HepG2 (cell line): ENCODE results near the gene GALNT11. TPM values are rescaled to one million over a fixed set of nuclear protein-coding genes. Genes with fewer than 3 reads are reported as not detected.
A peak's percentile ranks its signal among the peaks of the same experiment; 100 is the strongest.
"Not testable (repeated sequence)": the region's sequence is repeated elsewhere in the genome, so short reads cannot be mapped to it uniquely, and the experiment has no call there.

ENCODE experiments used
- ATAC-seq: fragments of 200-7000 bp; cut with Tn5 transposase; 3 replicates; pipeline ENCODE4 v1.9.1; 2020; ENCODE audit warnings: mild to moderate bottlenecking, moderate library complexity
- BruUV-seq: library from RNA; stranded (reverse); fragments of 400-500 nt; replicated peaks from 2 replicates; lab custom pipeline; 2021; lab: Mats Ljungman, UMichigan
- CTCF ChIA-PET: fragments of 300-600 bp; formaldehyde crosslinking; extraction: SDS; loops from one replicate; lab custom pipeline; 2021; ENCODE audit warnings: low total read pairs, inconsistent platforms, low intra/inter-chr PET ratio; lab: Yijun Ruan, JAX
- POLR2A ChIA-PET: fragments of 350-600 bp; sonication (Branson Sonifier 250); formaldehyde crosslinking; loops from one replicate; lab custom pipeline; 2020; ENCODE audit warnings: antibody characterized with exemption, inconsistent platforms; lab: Yijun Ruan, JAX
- DNase-seq: peaks from one replicate; pipeline ENCODE4 v3.0.0-alpha.2; 2015; ENCODE audit warnings: low spot score
- FAIRE-seq: peaks from 3 replicates; lab custom pipeline; 2011; peaks lifted over from hg19 to GRCh38; lab: Jason Lieb, UNC
- H2AFZ ChIP-seq: one replicate; pipeline ENCODE4 v1.6.1; 2011; ENCODE audit warnings: low read length, inconsistent platforms
- H3K27ac ChIP-seq: fragments of 300-600 bp; 3 replicates; pipeline ENCODE4 v1.8.0; 2011; ENCODE audit warnings: mixed run types, mild to moderate bottlenecking, mixed read lengths, low read length, inconsistent platforms; ENCODE audit not compliant: insufficient read depth; ENCODE audit errors: extremely low read length
- H3K27me3 ChIP-seq, 2 experiments: fragments of 200-600 bp in 1 of 2; 2 replicates in 1 of 2; 3 replicates in 1 of 2; pipeline versions ENCODE4 v1.6.0 to v1.8.0; 2011; ENCODE audit warnings: low read length in 2 of 2, mild to moderate bottlenecking in 2 of 2, moderate library complexity in 2 of 2, inconsistent platforms in 1 of 2; ENCODE audit not compliant: insufficient read depth in 2 of 2, control insufficient read depth in 1 of 2
- H3K36me3 ChIP-seq, 2 experiments: fragments of 200-600 bp in 1 of 2; replicated peaks in 1 of 2; 2 replicates in 1 of 2; 3 replicates in 1 of 2; pipeline versions ENCODE4 v1.5.1 to v1.8.0; 2011; ENCODE audit warnings: low read length in 2 of 2, inconsistent platforms in 1 of 2; ENCODE audit not compliant: insufficient read depth in 2 of 2, control insufficient read depth in 1 of 2
- H3K4me1 ChIP-seq: 2 replicates; pipeline ENCODE4 v1.5.1; 2012; ENCODE audit warnings: low read length, inconsistent platforms; ENCODE audit not compliant: insufficient read depth
- H3K4me2 ChIP-seq: 2 replicates; pipeline ENCODE4 v1.6.0; 2011; ENCODE audit warnings: low read depth, low read length, inconsistent platforms
- H3K4me3 ChIP-seq, 3 experiments: fragments of 200-600 bp in 1 of 3; sonication (generic), shearing (Covaris generic) in 1 of 3; replicated peaks in 1 of 3; 2 replicates each; pipeline ENCODE4 v1.5.1; 2011 to 2016; ENCODE audit warnings: low read length in 3 of 3, inconsistent platforms in 2 of 3, low read depth in 2 of 3, mild to moderate bottlenecking in 2 of 3, control low read depth in 1 of 3, mixed read lengths in 1 of 3; ENCODE audit not compliant: insufficient read depth in 1 of 3
- H3K79me2 ChIP-seq: one replicate; pipeline ENCODE4 v1.6.1; 2011; ENCODE audit warnings: low read length, inconsistent platforms; ENCODE audit not compliant: insufficient read depth
- H3K9ac ChIP-seq: 2 replicates; pipeline ENCODE4 v1.6.0; 2011; ENCODE audit warnings: mild to moderate bottlenecking, low read depth, low read length, inconsistent platforms; ENCODE audit not compliant: insufficient read depth
- H3K9me3 ChIP-seq: 2 replicates; pipeline ENCODE4 v1.5.1; 2012; ENCODE audit warnings: mild to moderate bottlenecking, low read length
- H4K20me1 ChIP-seq: 2 replicates; pipeline ENCODE4 v1.6.0; 2011; ENCODE audit warnings: inconsistent platforms, mild to moderate bottlenecking, low read length, moderate library complexity; ENCODE audit not compliant: insufficient read depth
- FOXP1 ChIP-seq, 2 experiments: fragments of 450-650 bp in 1 of 2; IDR thresholded peaks; 2 replicates each; pipeline ENCODE4 v1.6.1; 2017 to 2018; ENCODE audit warnings: antibody characterized with exemption in 1 of 2
- PHF5A ChIP-seq: IDR thresholded peaks from one replicate; pipeline ENCODE4 v1.6.1; 2018; ENCODE audit warnings: low read depth, missing genetic modification reagents; ENCODE audit not compliant: unreplicated experiment
- SRF ChIP-seq: IDR thresholded peaks from 2 replicates; pipeline ENCODE4 v1.6.1; 2011; ENCODE audit warnings: mild to moderate bottlenecking, low read depth, low read length, moderate library complexity
- TBX2 ChIP-seq: sonication (generic); formaldehyde crosslinking; IDR thresholded peaks from 2 replicates; pipeline ENCODE4 v1.5.0; 2020; ENCODE audit warnings: missing genetic modification reagents, mild to moderate bottlenecking, borderline replicate concordance
- ZNF746 ChIP-seq: sonication (generic); formaldehyde crosslinking; IDR thresholded peaks from 2 replicates; pipeline ENCODE4 v1.8.0; 2022; ENCODE audit warnings: mild to moderate bottlenecking, missing genetic modification reagents
- WGBS: methylation state at CpG from one replicate; pipeline ENCODE4 v1.1.6; 2017; ENCODE audit warnings: low lambda C conversion rate; 5-methylcytosine and 5-hydroxymethylcytosine counted together
- in situ Hi-C: cut with HindIII; loops from 2 replicates; pipeline ENCODE4 v1.10.0; 2017; ENCODE audit warnings: low pct_unique_long_range_greater_than_20kb; ENCODE audit not compliant: extremely low pct_ligation_motif_present
- intact Hi-C: fragments of 100-400 bp; cut with micrococcal nuclease; formaldehyde crosslinking; loops from one replicate; pipeline ENCODE4 v1.10.0; 2022; ENCODE audit not compliant: unreplicated experiment
- polyA plus RNA-seq, 8 experiments: library from polyadenylated mRNA; depleted of rRNA in 3 of 8; stranded (reverse) in 7 of 8; unstranded in 1 of 8; fragments of >200 nt; fragmentation: Illumina TruSeq in 4 of 8; extraction: Trizol in 4 of 8; gene quantifications; 2 replicates each; pipeline versions ENCODE4 v1.2.1 to v1.2.3, GENCODE V29; 2011 to 2016; ENCODE audit warnings: low read depth in 4 of 8, missing spikeins in 1 of 8, mixed read lengths in 1 of 8; ENCODE audit not compliant: insufficient read depth in 1 of 8
- total RNA-seq, 5 experiments: library from RNA; depleted of rRNA; stranded (reverse); fragments of >200 nt; fragmentation: Illumina TruSeq; extraction: Trizol; gene quantifications; 2 replicates each; pipeline ENCODE4 v1.2.3, GENCODE V29; 2016; ENCODE audit warnings: low read depth in 1 of 5
- TF ChIP-seq, protein P1 (sequence below): sonication (generic); formaldehyde crosslinking; IDR thresholded peaks from 2 replicates; pipeline ENCODE4 v1.5.1; 2020; ENCODE audit warnings: mild to moderate bottlenecking, missing genetic modification reagents, borderline replicate concordance

The GALNT11 gene
- total and polyA plus RNA-seq, 2 of the 13 experiments (the other 11 are each of a cell fraction or from before 2014, with no cell fraction given): 9.3 to 16.3 TPM

DNA sequence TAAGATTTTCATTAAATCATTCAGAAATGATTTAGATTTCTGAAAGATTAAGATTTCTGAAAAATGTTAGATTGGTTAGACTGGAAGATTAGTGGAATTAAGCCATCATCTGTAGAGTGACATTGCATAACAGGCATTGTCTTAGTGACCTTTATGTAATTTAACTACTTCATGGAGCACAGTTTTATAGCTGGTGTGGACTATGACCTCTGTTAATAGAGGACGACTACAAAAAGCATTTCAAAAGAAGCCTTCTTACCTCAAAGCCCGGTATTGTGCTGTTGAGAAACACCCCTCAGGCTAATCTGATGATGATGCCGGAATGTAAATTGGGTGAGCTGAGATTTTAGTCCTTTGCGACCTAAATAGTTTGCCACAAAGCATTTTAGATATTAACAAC lies 55.6 kb downstream of the GALNT11 start (continued):
- TF ChIP-seq FOXP1 (IDR thresholded peaks at IDR 0.05): no peak
- TF ChIP-seq FOXP1 (CRISPR knock-in tag; IDR thresholded peaks at IDR 0.05): 0 out of 2 replicates have a peak, but pooled peaks have one; percentile 55
- no peak for TF ChIP-seq PHF5A
- TF ChIP-seq ZNF746 (CRISPR knock-in tag): no peak
- TF ChIP-seq, protein P1, sequence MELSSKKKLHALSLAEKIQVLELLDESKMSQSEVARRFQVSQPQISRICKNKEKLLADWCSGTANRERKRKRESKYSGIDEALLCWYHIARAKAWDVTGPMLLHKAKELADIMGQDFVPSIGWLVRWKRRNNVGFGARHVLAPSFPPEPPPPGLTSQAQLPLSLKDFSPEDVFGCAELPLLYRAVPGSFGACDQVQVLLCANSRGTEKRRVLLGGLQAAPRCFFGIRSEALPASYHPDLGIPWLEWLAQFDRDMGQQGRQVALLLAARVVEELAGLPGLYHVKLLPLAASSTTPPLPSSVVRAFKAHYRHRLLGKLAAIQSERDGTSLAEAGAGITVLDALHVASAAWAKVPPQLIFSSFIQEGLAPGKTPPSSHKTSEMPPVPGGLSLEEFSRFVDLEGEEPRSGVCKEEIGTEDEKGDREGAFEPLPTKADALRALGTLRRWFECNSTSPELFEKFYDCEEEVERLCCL (CRISPR knock-in tag): no peak
- no peak for TF ChIP-seq SRF
- TF ChIP-seq TBX2 (CRISPR knock-in tag): peak; percentile 65; the same call in 1 of the 2 replicates

DNA sequence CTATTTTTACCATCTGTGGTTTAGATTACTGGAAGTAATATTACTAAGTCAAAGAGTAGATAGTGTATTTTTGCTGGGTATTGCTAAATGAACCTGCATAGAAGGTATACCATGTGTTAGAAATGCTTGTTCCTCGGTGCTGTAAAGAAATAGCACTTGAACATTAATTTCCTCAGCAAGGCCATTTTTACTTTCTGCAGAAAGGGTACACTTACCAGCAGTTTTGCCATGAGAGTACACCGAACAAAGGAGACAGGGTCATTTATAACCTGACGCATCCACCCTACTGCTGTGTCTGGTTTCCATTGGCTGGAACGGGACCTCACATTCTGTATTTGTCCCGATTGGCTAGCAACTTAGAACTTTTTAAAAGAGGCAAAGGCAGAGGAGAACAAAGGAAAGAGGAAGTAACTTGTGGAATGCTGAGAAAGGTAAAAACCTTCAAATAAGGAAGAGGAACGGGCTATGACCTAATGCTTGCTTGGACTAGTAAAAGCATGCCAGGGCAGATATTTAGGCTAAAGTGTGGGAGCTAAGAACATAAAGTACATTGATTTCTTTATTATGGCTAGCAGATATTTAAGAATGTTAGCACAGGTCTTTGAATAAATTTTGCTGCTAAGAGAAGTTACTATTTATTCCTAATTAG lies 56.7 kb downstream of the GALNT11 start:
- H3K79me2 ChIP-seq, H3K4me2 ChIP-seq, POLR2A ChIA-PET, CTCF ChIA-PET, H2AFZ ChIP-seq, H3K9me3 ChIP-seq, in situ Hi-C loops, ATAC-seq, H3K36me3 ChIP-seq, H3K27ac ChIP-seq, H3K9ac ChIP-seq, H3K4me3 ChIP-seq, intact Hi-C loops, DNase-seq, H3K27me3 ChIP-seq, BruUV-seq, H4K20me1 ChIP-seq, FAIRE-seq: not testable (repeated sequence)
- peaks cover 30% of the 10 kb centered on the region for H3K4me1 ChIP-seq
- WGBS: 91% methylated on average over 6 of the region's 6 CpGs
